Hematopoietic multipotent progenitor cell (in vitro differentiated cells): ENCODE measurements around the gene GPHN. TPM values are rescaled to one million over a fixed set of nuclear protein-coding genes. Genes with fewer than 3 reads are reported as not detected.

Source experiments
- DNase-seq, 3 donors: peaks; one replicate each; pipeline ENCODE4 v3.0.0-alpha.2; 2011 to 2015; ENCODE audit warnings: low read depth in 2 of 3, low spot score in 2 of 3
- total RNA-seq: library from RNA; depleted of rRNA; stranded (reverse); fragments of >200 nt; gene quantifications from one replicate; pipeline ENCODE4 v1.2.3, GENCODE V29; 2012

GPHN gene
- total RNA-seq, 1 donor = 8.6 TPM

DNA sequence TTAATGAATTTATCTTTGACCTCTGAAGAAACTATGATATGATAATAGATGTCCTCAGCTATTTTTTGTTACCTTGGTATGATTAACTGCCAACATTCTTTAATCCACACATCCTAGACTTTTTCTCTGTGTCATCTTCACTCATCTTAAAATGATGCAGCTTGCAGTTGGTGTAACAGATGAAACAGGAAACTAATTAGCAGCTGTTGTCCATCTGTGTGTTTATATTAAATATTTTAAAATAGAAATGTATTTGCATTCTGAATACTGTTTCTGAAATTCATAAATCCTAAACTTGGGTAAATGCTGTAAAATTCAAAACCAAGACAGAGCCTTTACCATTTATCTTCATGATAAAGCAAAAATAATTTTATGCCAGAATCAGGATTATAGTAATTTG, 625.2 kb downstream of the GPHN start:
- no peak for DNase-seq

DNA sequence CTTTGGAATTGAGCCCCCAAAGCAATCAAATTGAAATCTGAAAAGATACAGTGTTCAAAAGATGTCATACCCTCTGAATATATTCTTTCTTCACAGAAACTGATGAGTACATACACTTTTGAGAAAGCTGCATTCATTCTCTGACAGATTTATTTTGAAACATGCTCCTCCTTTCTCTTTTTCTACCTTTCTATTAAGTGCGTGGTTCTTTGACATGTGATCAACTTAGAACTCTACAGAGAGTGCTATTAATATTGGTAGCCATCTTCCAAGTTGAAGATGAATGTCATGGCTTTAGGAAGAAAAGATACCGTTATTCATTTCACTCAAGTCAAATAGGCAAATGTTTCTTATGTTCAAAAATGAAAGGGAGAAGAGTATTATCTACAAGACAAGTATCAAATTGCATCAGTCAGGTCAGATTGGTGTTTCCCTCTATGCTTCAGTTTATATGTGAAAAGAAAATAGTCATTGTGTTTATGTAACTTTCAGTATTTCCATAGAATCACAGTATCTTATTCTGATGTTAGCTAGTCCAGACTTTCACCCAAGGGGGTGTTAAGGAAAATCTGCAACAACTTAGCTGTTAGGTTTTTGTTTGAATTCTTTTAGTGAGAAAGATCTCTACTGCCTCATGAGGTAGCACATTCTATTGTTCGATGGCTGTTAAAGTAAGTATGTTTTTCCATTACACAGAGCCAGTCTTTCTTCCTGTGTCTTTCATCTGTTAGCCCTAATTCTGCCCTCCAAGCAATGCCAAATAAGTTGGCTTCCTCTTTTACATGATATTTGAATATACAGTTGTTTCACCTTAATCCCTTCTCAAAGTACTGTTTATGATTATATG, 625.9 kb downstream of the GPHN start:
- peak in 1 of 3 donors; percentile 28 for DNase-seq

DNA sequence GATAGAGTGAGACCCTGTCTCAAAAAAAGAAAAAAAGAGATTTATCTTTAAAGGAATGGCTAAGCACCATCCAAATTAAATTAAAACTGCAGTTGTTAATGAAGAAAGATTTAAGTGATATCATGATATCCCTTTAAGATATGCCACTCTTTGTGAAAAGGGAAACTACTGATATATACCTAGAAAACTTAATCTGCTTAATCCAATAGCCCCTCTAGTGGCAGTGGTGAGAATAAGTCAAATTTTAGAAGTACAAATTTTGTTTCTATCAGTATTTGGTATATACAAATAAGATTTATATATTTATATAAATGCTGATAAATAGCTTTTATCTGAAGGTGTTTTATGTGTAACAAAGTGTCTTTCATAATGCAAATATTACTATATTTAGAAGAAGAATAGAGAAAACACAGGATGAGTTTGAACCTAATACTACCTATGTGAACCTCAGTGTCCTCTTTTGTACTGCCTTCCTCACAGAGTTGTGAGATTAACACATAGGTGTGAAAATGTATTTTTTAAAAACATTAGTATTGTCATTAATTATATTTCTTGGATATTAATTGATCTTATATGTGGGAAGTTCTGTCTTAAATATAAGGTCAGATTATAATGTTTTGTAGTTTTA, 629.9 kb downstream of the GPHN start:
- peak in 2 of 3 donors; percentile 2 to 52 for DNase-seq

DNA sequence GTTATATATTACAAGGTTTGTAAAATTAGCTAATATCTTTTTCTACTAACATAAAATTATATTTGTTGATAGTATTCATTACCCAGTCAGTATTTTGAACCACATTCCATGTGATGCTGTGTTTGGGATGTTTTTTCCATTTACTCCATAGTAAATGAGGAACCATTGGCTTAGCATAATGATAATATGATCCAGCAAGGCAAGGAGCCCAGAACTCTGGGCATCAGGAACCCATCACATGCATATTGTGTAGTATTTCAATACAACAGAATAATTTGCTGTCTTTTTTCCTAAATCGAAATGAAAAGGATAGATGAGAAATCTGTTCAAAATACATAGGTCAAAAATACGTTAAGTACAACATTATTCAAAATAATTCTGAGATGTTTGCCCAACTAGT, 632.6 kb downstream of the GPHN start:
- no peak for DNase-seq

DNA sequence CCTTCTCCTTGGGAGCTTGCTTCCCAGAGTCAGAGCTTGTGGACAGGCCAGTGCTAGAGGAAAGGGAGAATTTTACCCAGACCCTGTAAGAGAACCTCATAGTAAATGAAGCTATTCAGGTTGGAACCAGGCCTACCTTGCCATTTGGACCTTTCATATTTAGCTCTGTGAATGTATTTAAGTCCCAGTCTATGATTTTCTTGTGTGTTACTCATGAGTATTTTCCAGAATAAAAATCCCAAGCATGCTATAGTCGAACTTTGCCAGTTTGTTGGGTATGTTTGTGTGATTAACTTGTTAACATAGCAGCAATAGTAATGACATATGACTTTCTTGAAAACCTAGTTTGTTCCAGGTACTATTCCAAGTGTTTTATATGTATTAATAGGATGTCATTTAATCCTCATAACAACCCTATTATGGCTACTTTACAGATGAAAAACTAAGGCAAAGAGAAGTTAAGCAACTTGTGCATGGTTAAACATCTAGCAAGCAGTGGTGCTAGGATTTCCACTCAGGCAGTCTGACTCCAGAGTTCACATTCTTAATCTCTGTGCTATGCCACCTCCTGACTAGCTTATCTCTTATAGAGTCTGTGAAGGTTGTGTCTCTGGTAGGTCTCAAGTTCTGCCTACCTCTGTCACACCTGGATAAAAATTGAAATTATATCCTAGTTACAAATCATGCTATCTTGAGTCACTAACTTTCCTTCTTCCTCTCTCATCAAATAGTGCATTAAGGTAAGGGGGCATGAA, 633.4 kb downstream of the GPHN start:
- DNase-seq = no peak

DNA sequence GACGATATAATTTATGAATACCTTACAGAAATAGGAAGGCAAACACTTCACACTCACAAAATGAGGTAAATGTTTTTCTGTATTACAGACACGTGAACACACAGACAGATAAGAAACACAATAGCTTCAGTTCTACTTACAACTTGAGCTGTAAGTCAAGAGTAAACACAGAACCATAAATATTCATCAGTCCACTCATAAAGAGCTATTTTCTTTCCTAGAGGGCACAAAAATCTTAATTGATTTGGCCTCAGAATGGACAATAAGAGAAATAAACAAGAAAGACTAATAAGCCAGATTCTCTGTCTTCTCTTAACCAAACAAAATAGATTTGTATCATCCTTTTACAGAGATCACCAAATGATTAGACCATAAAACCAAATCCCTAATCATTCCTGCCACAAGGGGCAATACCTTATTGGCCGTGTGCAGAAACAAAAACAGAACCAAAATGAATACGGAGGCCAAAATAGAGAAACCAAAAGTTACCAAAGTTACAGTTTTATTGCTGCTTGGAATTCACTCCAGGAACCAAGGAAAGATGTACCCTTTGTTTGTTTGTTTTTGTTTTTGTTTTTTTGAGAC, 643.2 kb downstream of the GPHN start:
- no peak for DNase-seq

DNA sequence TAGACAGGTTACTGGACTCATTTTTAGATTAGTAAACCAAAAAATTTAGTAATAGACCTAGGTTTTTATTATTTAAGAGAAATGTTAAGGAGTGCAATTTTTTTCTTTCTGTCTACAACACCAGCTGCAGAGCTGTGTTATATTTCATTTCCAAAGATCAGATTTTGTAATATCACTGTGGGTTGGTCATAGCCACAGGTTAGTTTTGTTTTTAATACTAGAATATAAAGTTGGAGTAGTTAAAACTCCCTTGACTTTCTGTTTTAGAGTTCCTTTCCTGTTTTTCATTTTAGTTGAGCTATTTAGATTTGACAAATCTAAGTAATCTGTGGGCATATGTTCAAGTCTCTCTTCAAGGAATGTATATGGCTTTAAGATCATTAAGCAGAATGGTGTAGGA, 650.6 kb downstream of the GPHN start:
- no peak for DNase-seq

DNA sequence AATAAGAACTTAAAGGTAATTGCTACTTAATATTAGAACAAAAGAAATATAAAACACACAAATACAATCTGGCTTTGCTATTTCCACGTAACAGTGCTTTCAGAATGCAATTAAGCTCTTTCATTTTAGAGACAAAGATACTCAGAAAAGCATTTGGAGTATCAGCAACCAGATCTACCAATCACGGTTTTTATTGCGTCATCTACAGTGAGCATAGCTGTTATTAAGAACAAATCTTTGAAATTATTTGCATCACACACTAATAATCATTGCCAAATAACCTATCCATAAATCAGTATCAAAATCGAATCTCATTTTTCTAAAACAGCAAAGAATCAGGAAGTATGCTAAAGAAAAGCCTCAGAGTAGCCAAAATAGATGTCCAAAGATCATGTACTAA, 654.4 kb downstream of the GPHN start:
- DNase-seq = no peak

DNA sequence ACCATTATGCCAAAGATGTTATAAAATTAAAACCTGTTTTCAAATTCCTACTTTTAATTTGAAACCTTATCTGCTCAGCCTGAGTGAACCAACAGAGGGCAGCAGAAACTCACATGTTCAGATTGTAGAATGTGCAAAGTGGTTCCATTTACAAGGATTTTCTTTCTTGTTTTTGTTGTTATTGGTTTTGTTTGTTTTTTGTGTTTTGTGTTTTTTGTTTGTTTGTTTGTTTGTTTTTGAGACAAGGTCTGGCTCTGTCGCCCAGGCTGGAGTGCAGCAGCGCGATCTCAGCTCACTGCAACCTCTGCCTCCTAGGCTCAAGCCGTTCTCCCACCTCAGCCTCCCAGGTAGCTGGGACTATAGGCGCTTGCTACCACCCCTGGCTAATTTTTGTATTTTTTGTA, 658.5 kb downstream of the GPHN start:
- DNase-seq = peak; percentile 6 to 70 (median 43)

DNA sequence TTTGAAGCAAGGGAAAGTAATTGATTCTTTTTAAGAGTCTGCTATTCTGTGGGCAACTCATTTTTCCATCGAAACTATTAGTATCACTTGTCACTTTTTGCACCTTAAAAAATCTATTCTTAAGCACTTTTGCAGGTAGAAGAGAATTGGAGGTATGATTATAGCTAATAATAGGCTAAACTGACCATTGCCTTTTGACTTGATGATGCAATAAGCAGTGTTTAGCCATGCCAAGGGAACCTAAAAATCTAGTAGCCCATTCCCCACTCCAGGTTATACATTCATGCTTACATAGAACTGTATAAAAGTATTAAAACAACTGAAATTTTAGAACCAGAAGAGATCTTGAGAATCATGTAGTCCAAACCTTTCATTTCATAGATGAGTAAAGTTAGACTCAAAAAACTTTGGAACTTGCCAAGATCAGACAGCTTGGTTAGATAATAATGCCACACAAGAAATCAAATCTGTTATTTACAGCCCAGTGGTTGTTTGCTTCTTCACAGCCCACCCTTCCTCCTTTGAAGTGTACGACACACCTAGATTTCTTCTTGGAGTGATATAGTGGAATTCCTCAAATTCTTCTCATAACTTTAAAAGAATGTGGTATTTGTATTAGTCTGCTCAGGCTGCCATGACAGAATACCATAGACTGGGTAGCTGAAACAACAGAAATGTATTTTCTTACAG, 659.6 kb downstream of the GPHN start:
- no peak for DNase-seq

DNA sequence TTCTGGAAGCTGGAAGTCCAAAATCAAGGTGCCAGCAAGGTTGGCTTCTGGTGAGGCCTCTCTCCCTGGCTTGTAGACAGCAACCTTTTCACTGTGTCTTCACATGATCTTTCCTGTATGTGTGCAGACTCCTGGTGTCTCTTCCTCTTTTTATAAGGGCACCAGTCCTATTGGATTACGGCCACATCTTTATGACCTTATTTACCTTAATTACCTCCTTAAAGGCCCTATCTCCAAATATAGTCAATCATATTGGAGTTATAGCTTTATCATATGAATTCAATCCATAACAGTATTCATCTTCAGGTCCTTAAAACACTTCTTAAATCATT, 660.1 kb downstream of the GPHN start:
- no peak for DNase-seq

DNA sequence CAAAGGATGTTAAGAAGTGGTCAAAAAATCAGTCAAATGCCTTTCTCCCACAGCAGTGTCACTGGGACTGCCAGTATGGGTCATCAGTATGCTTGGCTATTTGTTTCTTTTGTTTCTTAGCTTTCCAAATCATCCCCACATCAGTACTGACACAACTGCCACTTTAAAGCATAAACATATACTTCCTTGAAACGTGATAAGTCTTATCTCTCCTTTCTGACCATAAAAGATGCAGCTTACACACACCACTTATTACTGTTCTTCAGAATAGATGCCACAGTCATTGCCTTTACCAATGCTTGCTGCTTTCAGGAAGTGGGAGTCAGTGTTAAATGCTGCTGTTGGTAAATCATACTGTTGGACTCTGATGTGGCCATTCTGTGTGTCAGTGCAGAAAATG, 662.7 kb downstream of the GPHN start:
- DNase-seq = no peak

DNA sequence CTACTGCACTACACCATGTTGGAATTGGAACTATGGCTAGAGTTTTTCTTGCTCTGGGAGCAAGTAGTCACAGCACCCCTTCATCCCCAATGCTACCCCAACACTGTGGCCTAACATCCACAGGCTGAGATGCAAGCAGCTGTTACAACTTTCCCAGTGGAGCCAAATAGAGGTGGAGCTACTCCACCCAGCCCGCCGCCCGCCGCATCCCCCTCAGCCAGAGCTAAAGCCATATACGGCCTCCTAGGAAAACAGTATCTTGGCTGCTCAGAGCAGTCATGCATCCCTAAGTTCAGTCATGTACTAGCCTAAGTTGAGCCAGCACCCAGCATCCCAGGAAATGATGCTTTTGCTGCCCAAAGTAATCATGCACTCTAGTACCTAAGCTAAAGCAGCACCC, 664.1 kb downstream of the GPHN start:
- no peak for DNase-seq

DNA sequence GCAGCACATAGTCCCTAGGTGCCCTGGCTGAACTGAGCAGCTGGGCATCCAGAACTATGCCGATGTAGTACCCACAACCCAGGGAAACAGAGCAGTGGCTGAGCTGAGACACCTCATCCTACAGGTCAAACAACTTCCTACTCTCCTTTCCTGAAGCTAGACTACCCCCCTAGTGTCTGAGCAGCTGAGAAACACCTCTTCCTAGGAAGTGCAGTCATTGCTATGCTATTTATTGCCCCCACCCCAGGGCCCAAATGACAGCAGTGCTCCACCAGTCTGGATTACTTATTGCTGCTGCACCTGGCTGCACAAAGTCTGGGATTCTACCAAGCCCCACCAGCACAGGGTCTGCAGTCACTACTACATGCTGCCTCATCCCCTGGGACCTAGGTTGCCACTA, 664.6 kb downstream of the GPHN start:
- DNase-seq = no peak

DNA sequence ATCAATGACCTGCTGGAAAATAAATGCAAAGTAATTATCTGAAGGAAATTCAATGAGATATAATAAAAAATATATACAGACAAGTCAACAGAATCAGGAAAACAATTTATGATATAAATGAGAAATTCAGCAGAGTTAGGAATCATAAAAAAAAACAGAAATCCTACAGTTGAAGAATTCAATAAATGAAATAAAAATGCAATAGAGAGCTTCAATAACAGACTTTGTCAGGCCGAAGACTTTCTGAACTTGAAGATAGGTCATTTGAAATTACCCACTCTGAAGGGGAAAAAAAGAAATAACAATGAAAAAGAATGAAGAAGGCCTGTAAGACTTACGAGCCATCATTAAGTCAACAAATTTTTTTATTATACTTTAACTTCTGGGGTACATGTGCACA, 665.8 kb downstream of the GPHN start:
- no peak for DNase-seq

DNA sequence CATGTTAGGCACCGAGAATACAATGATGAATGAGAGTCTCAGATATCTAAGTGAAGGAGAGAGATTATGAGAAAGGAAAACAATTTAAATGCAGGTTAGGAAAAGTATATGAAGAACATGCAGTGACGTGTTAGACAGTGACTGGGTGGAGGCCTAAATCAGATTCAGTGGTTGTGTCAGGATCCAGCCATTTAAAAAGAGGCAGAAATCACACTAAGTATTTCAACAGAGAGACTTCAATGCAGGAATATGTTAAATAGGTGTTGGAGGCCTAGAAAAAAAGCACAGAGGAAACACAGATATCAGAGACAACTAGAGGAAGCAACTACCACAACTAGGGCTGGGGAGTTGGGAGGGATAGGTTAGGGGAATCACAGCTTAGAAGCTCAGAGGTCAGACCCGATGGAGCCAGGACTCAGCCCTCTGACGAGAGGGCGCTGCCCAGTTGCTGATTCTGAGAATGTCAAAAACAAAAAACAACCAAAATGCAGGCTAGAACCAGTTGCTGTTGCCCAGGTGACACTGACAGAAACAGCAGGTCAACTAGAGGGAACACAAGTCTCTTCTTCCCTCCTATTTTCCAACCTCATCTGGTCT, 678.3 kb downstream of the GPHN start:
- no peak for DNase-seq

DNA sequence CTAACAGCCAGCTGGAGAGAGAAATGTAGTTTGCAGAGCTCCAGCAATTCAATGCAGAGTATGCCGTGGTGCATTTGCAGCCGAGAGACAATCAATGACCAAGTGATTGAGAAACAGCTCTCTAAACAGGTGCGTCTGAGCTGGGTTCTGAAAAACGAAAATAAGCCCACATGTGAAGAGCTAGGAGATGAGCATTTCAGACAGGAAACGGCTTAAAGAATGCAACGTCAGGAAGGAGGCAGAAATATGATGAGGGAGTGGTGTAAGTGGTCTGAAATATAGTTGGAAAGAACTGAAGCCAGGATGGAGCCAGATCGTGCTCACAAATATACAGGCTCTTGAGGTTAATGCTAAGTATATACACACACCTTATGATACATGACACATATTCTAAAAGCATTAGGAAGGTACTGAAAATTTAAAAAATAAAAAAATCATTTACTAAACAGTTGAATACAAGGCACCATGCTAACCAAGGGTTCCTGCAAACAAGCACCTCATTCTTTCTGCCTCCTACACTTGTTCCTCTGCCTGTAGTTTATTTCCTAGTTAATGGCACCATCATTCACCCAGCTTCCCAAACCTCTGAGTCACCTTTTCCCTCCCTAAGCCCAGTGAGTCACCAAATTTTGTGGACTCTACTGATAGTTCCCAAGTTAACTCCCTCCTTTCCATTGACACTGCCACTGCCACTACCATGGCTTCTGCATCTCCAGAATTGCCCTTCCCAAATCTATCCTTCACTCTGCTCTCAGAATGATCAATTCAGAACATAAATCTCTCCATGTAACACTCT, 679.0 kb downstream of the GPHN start:
- no peak for DNase-seq

DNA sequence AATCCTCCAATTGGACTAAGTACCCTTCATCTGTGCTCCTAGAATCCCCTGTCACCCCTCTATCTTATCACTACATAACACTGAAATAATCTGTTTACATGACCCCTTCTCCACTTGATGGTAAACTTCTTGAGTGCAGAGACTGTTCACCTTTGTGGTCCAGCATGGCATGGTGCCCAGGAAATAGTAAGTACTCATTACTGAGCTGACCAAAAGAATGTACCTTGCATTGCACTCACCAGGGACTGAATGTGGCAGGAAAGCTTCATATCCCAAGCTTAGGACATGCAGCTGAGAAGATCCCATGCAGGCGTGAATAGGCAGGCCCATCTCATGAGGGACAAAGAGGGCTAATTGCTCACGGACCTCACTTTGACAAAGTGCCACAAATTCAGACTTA, 679.9 kb downstream of the GPHN start:
- no peak for DNase-seq

DNA sequence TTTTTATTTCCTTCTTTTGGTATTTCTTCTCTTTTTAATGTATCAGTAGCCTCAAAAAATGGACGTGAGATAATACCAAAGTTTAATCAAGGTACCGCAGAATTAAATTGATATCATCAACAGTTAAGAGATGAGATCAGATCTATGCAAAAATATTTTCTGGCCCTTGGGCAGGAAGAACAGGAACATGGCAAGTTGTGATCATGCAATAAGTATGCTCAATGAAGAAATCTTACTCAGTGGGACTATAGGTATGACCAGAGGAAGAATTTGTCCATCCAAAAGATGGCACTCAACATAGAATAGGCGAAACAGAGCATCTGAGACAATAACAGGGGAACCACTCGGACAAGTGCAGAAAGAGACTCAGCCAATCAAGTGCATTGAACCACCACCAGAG, 680.4 kb downstream of the GPHN start:
- DNase-seq = no peak
